ENCODE results near the gene CD36.

DNA sequence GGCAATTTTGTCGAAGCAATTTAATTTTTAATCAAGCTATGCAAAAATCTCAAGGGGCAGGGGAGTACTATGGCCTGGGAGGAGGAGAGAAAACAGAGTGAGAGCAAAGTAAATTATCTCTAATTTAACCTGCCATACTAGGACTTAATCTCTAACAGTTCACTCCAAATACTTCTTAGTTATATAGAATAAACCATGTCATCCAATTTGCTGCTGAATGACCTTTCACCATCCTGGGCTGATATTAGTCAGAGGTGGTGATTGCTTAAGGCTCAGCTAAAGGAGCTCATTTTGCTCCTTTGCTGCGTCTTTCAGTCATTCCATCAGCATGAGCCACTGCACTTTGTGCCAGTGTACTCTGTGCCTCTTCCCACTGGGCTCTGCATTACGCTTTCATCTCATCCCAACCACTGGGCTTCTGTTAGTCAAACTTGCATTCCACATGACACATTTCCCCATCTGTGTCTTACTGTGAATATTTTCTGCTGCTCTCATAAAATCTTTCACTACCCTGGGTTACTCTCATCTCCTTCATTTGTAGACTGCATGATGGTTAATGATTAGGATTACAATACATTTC is 84.3 kb downstream of the CD36 start:
- TF ChIP-seq YY1 (IDR thresholded peaks at IDR 0.05; ENCODE audit: insufficient read depth, insufficient read length) (no peak), SUZ12 (IDR thresholded peaks at IDR 0.05; ENCODE audit: extremely low read depth, insufficient read depth, insufficient read length) (no peak)

Data from NT2/D1 (cell line).